22Rv1 (cell line): ENCODE data around the gene EYS.

ENCODE experiments used
- H3K27ac ChIP-seq: fragments of 450-650 bp; 2 replicates; pipeline ENCODE4 v1.5.1; 2017
- CTCF ChIP-seq: fragments of 450-650 bp; IDR thresholded peaks from 2 replicates; pipeline ENCODE4 v1.5.1; 2017; ENCODE audit warnings: mild to moderate bottlenecking
- ZFX ChIP-seq: fragments of 450-650 bp; IDR thresholded peaks from 2 replicates; pipeline ENCODE4 v1.6.1; 2017; ENCODE audit warnings: antibody characterized with exemption, borderline replicate concordance

Gene EYS

GRCh38 chr6:65117817-65118409, 589.1 kb downstream of the EYS start:
- no peak overlapping the region for H3K27ac ChIP-seq
- TF ChIP-seq ZFX (no peak), CTCF (no peak)

- TF ChIP-seq CTCF (no peak), ZFX (no peak)
- no peak overlapping the region for H3K27ac ChIP-seq
These were observed 590.7 kb downstream of the EYS start for GRCh38 chr6:65116326-65116725.

- no peak overlapping the region for H3K27ac ChIP-seq
- TF ChIP-seq ZFX (no peak), CTCF (no peak)
These were observed 593.4 kb downstream of the EYS start for GRCh38 chr6:65113581-65113980.

DNA sequence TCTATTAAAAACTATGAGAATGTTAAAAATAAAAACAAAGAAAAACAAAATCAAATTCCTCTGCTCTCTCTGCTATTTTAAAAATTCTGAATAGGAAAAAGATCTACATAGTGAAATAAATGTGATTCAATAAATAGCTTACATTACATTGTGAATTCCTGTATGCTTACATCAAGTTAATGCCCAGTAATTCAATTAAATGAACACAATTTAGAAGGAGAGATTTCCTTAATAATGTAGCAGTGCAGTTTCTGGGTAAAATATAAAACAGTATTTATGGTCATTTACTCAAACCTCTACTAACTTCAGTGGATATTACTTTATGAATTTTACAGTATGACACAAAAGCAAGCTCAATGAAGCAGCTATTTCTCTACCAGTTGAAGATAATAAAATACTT, 594.6 kb downstream of the EYS start:
- no peak overlapping the region for H3K27ac ChIP-seq
- TF ChIP-seq CTCF (no peak), ZFX (no peak)

GRCh38 chr6:65110031-65110430, 597.0 kb downstream of the EYS start:
- H3K27ac ChIP-seq = no peak overlapping the region
- TF ChIP-seq CTCF (no peak), ZFX (no peak)

- no peak overlapping the region for H3K27ac ChIP-seq
- no peak for TF ChIP-seq CTCF
- TF ChIP-seq ZFX = no peak
These were observed 608.7 kb downstream of the EYS start for GRCh38 chr6:65098349-65098748.

DNA sequence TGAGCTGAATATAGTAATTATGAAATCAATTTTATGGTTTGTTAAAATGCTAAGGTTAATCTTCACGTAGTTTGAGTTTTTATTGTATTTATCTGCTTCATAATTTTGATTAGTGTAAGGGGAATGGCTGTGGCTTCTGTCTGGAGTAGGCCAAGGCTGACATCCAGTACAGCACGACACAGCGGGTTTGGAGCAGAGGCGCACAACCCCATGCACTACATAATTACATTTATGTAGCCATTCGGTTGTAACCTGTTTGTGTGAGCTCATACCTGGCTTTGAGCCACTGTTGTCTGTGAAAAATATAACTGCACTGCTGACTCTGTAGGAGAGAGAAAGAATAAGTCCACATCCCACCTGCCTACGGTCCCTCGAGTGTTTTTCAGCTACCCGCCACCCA, 615.5 kb downstream of the EYS start:
- TF ChIP-seq CTCF = no peak
- H3K27ac ChIP-seq = no peak overlapping the region
